Parathyroid adenoma (tissue), 2 donors: ENCODE data around the gene MAP1A.

Experiments used
- H2AFZ ChIP-seq: fragments of 300-600 bp; sonication (generic); one replicate; pipeline ENCODE4 v1.7.0; 2017; ENCODE audit warnings: antibody characterized with exemption, mild to moderate bottlenecking
- H3K27ac ChIP-seq: fragments of 300-600 bp; sonication (generic); one replicate; pipeline ENCODE4 v1.7.0; 2017
- H3K27me3 ChIP-seq: fragments of 300-600 bp; sonication (generic); one replicate; pipeline ENCODE4 v1.7.0; 2017; ENCODE audit warnings: low read length; ENCODE audit not compliant: control insufficient read depth, insufficient read depth
- H3K36me3 ChIP-seq: fragments of 300-600 bp; sonication (generic); one replicate; pipeline ENCODE4 v1.7.0; 2017; ENCODE audit warnings: low read length; ENCODE audit not compliant: control insufficient read depth, insufficient read depth
- H3K4me1 ChIP-seq: fragments of 300-600 bp; sonication (generic); one replicate; pipeline ENCODE4 v1.7.0; 2017; ENCODE audit warnings: control low read depth
- H3K4me2 ChIP-seq: fragments of 300-600 bp; sonication (generic); one replicate; pipeline ENCODE4 v1.7.0; 2017; ENCODE audit warnings: low read length
- H3K4me3 ChIP-seq: fragments of 300-600 bp; sonication (generic); one replicate; pipeline ENCODE4 v1.7.0; 2017; ENCODE audit warnings: low read depth, low read length
- H3K79me2 ChIP-seq: fragments of 300-600 bp; sonication (generic); one replicate; pipeline ENCODE4 v1.7.0; 2017; ENCODE audit warnings: control low read depth
- H3K9ac ChIP-seq: fragments of 300-600 bp; sonication (generic); one replicate; pipeline ENCODE4 v1.7.0; 2017; ENCODE audit warnings: mild to moderate bottlenecking
- H3K9me3 ChIP-seq: fragments of 300-600 bp; sonication (generic); one replicate; pipeline ENCODE4 v1.7.0; 2017; ENCODE audit warnings: low read length; ENCODE audit not compliant: control insufficient read depth
- CTCF ChIP-seq: fragments of 300-600 bp; sonication (generic); IDR thresholded peaks from one replicate; pipeline ENCODE4 v1.7.0; 2017; ENCODE audit warnings: antibody characterized with exemption, mild to moderate bottlenecking
- donor health status: primary hyperparathyroidism.

Gene MAP1A

GRCh38 chr15:43509660-43510199 is 7.7 kb upstream of the MAP1A start:
- Histone ChIP-seq H3K9ac (no peak overlapping the region), H3K27ac (peak overlapping the region; percentile 94), H3K36me3 (no peaks in the 10 kb centered on the region), H3K4me1 (peaks cover 10% of the 10 kb centered on the region), H2AFZ (peak overlapping the region; percentile 72), H3K9me3 (no peaks in the 10 kb centered on the region), H3K27me3 (no peaks in the 10 kb centered on the region), H3K79me2 (peaks cover 6% of the 10 kb centered on the region), H3K4me3 (peak overlapping the region; percentile 55), H3K4me2 (peak overlapping the region; percentile 93)
- TF ChIP-seq CTCF = no peak

- H3K27ac ChIP-seq = peak overlapping the region; percentile 94
- peaks cover 6% of the 10 kb centered on the region for H3K79me2 ChIP-seq
- TF ChIP-seq CTCF = no peak
- no peaks in the 10 kb centered on the region for H3K9me3 ChIP-seq
- H2AFZ ChIP-seq = peak overlapping the region; percentile 79
- H3K27me3 ChIP-seq = no peaks in the 10 kb centered on the region
- peaks cover 10% of the 10 kb centered on the region for H3K4me1 ChIP-seq
- H3K4me2 ChIP-seq = peak overlapping the region; percentile 93
- no peaks in the 10 kb centered on the region for H3K36me3 ChIP-seq
- peak overlapping the region; percentile 72 for H3K4me3 ChIP-seq
- no peak overlapping the region for H3K9ac ChIP-seq
Observed at GRCh38 chr15:43510200-43511011, 7.0 kb upstream of the MAP1A start.

- Histone ChIP-seq H3K27ac (peak overlapping the region; percentile 2), H3K27me3 (no peaks in the 10 kb centered on the region), H3K36me3 (no peaks in the 10 kb centered on the region), H3K4me2 (peak overlapping the region; percentile 58), H3K79me2 (peaks cover 6% of the 10 kb centered on the region), H3K9ac (no peak overlapping the region), H3K4me1 (peaks cover 10% of the 10 kb centered on the region), H3K4me3 (peak overlapping the region; percentile 72), H3K9me3 (no peaks in the 10 kb centered on the region), H2AFZ (peak overlapping the region; percentile 44)
- peak; percentile 42 for TF ChIP-seq CTCF
Observed at GRCh38 chr15:43511012-43511885, 6.2 kb upstream of the MAP1A start.

- no peaks in the 10 kb centered on the region for H3K9me3 ChIP-seq
- peaks cover 5% of the 10 kb centered on the region for H3K4me1 ChIP-seq
- no peak overlapping the region for H3K4me3 ChIP-seq
- H3K27ac ChIP-seq = no peak overlapping the region
- no peak for TF ChIP-seq CTCF
- H3K27me3 ChIP-seq = no peaks in the 10 kb centered on the region
- no peak overlapping the region for H3K4me2 ChIP-seq
- no peak overlapping the region for H2AFZ ChIP-seq
- H3K9ac ChIP-seq = no peak overlapping the region
- H3K79me2 ChIP-seq = no peaks in the 10 kb centered on the region
- H3K36me3 ChIP-seq = no peaks in the 10 kb centered on the region
Observed at GRCh38 chr15:43513550-43513949, 3.9 kb upstream of the MAP1A start.
